Measurements from ENCODE around the gene KCTD11. TPM values are rescaled to one million over a fixed set of nuclear protein-coding genes. Genes with fewer than 3 reads are reported as not detected.
A peak's percentile ranks its signal among the peaks of the same experiment; 100 is the strongest.

The KCTD11 gene
- 24.2 and 26.6 TPM in 2 replicates for total RNA-seq

GRCh38 chr17:7351665-7352502, at the start of gene KCTD11:
KCTD11 (plus strand) TSS chr17:7352162.
- H3K4me3 ChIP-seq (ENCODE audit: low read depth, low read length) = peak within 1 kb of the TSS; percentile 96
- no peak for FAIRE-seq
- no peaks in the 10 kb centered on the region for H3K27me3 ChIP-seq (ENCODE audit: control insufficient read depth, insufficient read depth, low read length)
- no peaks in the 10 kb centered on the region for H3K36me3 ChIP-seq (ENCODE audit: control insufficient read depth, insufficient read depth, low read length)
- TF ChIP-seq CTCF (IDR thresholded peaks at IDR 0.05; ENCODE audit: insufficient read depth, low read length, severe bottlenecking) = peak; percentile 87
- DNase-seq (ENCODE audit: low read depth) = peak; percentile 91

- Histone ChIP-seq H3K4me3 (ENCODE audit: low read depth, low read length) (no peak overlapping the region), H3K27me3 (ENCODE audit: control insufficient read depth, insufficient read depth, low read length) (no peaks in the 10 kb centered on the region), H3K36me3 (ENCODE audit: control insufficient read depth, insufficient read depth, low read length) (no peaks in the 10 kb centered on the region)
- TF ChIP-seq CTCF (IDR thresholded peaks at IDR 0.05; ENCODE audit: insufficient read depth, low read length, severe bottlenecking) = no peak
- DNase-seq (ENCODE audit: low read depth) (no peak), FAIRE-seq (no peak)
Observed at GRCh38 chr17:7304179-7304578, 47.8 kb upstream of the KCTD11 start.

- DNase-seq (ENCODE audit: low read depth) = peak; percentile 100
- peaks cover 15% of the 10 kb centered on the region for H3K36me3 ChIP-seq (ENCODE audit: control insufficient read depth, insufficient read depth, low read length)
- TF ChIP-seq CTCF (IDR thresholded peaks at IDR 0.05; ENCODE audit: insufficient read depth, low read length, severe bottlenecking) = no peak
- H3K27me3 ChIP-seq (ENCODE audit: control insufficient read depth, insufficient read depth, low read length) = no peaks in the 10 kb centered on the region
- H3K4me3 ChIP-seq (ENCODE audit: low read depth, low read length) = peak within 1 kb of the TSS; percentile 82
- peak; percentile 94 for FAIRE-seq
Observed at GRCh38 chr17:7306911-7307685, 44.9 kb upstream of the KCTD11 start, which contains the start of gene EIF5A. EIF5A (plus strand) TSS chr17:7307628; CDS start chr17:7309636, 2,008 bp downstream.

- no peaks in the 10 kb centered on the region for H3K27me3 ChIP-seq (ENCODE audit: control insufficient read depth, insufficient read depth, low read length)
- H3K4me3 ChIP-seq (ENCODE audit: low read depth, low read length) = peak overlapping the region; percentile 82
- DNase-seq (ENCODE audit: low read depth) = no peak
- H3K36me3 ChIP-seq (ENCODE audit: control insufficient read depth, insufficient read depth, low read length) = peaks cover 18% of the 10 kb centered on the region
- no peak for FAIRE-seq
- TF ChIP-seq CTCF (IDR thresholded peaks at IDR 0.05; ENCODE audit: insufficient read depth, low read length, severe bottlenecking) = no peak
Observed at GRCh38 chr17:7307686-7308624, 44.0 kb upstream of the KCTD11 start.

- Histone ChIP-seq H3K4me3 (ENCODE audit: low read depth, low read length) (peak overlapping the region; percentile 82), H3K27me3 (ENCODE audit: control insufficient read depth, insufficient read depth, low read length) (no peaks in the 10 kb centered on the region), H3K36me3 (ENCODE audit: control insufficient read depth, insufficient read depth, low read length) (peaks cover 20% of the 10 kb centered on the region)
- peak; percentile 87 for FAIRE-seq
- peak; percentile 78 for DNase-seq (ENCODE audit: low read depth)
- no peak for TF ChIP-seq CTCF (IDR thresholded peaks at IDR 0.05; ENCODE audit: insufficient read depth, low read length, severe bottlenecking)
Observed at GRCh38 chr17:7308625-7309433, 43.1 kb upstream of the KCTD11 start.
